Ovary (tissue), 9 donors: ENCODE measurements around the gene KCNN4. TPM values are rescaled to one million over a fixed set of nuclear protein-coding genes. Genes with fewer than 3 reads are reported as not detected.
"Not testable (repeated sequence)": the region's sequence is repeated elsewhere in the genome, so short reads cannot be mapped to it uniquely, and the experiment has no call there.

Experiments
- DNase-seq, 5 donors: peaks; one replicate each; pipeline ENCODE4 v3.0.0-alpha.2; 2019 to 2020
- H3K27ac ChIP-seq, 2 donors: fragments of 200-600 bp; one replicate each; pipeline versions ENCODE4 v1.5.1 to v1.8.0; 2019 to 2022
- H3K27me3 ChIP-seq: fragments of 200-600 bp; one replicate; pipeline ENCODE4 v1.8.0; 2022
- H3K36me3 ChIP-seq: fragments of 200-600 bp; sonication (generic); one replicate; pipeline ENCODE4 v1.5.1; 2019
- H3K4me1 ChIP-seq: one replicate; pipeline ENCODE4 v1.8.1; 2013; ENCODE audit warnings: mild to moderate bottlenecking, moderate library complexity; ENCODE audit not compliant: insufficient read depth
- H3K4me3 ChIP-seq: fragments of 200-600 bp; sonication (generic); one replicate; pipeline ENCODE4 v1.5.1; 2017
- H3K9me3 ChIP-seq, 2 donors: fragments of 200-600 bp in 1 of 2; sonication (generic) in 1 of 2; one replicate each; pipeline versions ENCODE4 v1.5.1 to v1.8.1; 2013 to 2019; ENCODE audit warnings: mild to moderate bottlenecking in 1 of 2, moderate library complexity in 1 of 2
- EP300 ChIP-seq: sonication (generic); formaldehyde crosslinking; IDR thresholded peaks from one replicate; pipeline ENCODE4 v1.6.1; 2017; ENCODE audit warnings: antibody characterized with exemption
- POLR2A ChIP-seq: fragments of 450-650 bp; IDR thresholded peaks from one replicate; pipeline ENCODE4 v1.6.1; 2017; ENCODE audit warnings: antibody characterized with exemption, mild to moderate bottlenecking, moderate library complexity
- WGBS, 3 donors: extraction: QIAGEN DNeasy Blood & Tissue Kit in 1 of 3; methylation state at CpG; one replicate each; pipeline versions ENCODE4 v1.1.5 to v1.1.7; 2013 to 2017; 5-methylcytosine and 5-hydroxymethylcytosine counted together
- intact Hi-C, 4 donors: fragments of 100-400 bp; cut with DNase I; formaldehyde crosslinking; loops; one replicate each; pipeline versions ENCODE4 v1.11.0 to v1.15.1; 2022 to 2023
- polyA plus RNA-seq, 2 donors: library from polyadenylated mRNA; stranded (reverse); fragments of 200-250 nt in 1 of 2; fragments of 350-450 nt in 1 of 2; fragmentation: Illumina TruSeq in 1 of 2; extraction: RNeasy Lipid Tissue Mini Kit (QIAGEN cat#74804) in 1 of 2; gene quantifications; one replicate each; pipeline ENCODE4 v1.2.3, GENCODE V29; 2013 to 2014
- total RNA-seq, 7 donors: library from RNA; depleted of rRNA in 2 of 7; stranded (reverse); fragments of >200 nt in 2 of 7; fragmentation: NEBNext Ultra II Directional in 3 of 7; extraction: Animal tissue kit (Norgen Biotek cat#: 25700) in 3 of 7; gene quantifications; one replicate each; pipeline versions ENCODE4 v1.1.0 to v1.2.4, GENCODE V29; 2016 to 2023
- TF ChIP-seq, protein P1 (sequence below), 3 donors: fragments of 450-650 bp in 2 of 3; fragments of 200-600 bp in 1 of 3; IDR thresholded peaks; one replicate each; pipeline versions ENCODE4 v1.5.1 to v1.8.0; 2016 to 2022; ENCODE audit warnings: antibody characterized with exemption in 3 of 3, mild to moderate bottlenecking in 1 of 3
- donor health status: DM: no; HTN: no; CAD: no; lungs with moderate emphysema.
- donor health status: DM: no; HTN: no; CAD: no.
- donor health status: Bipolar disorder and iron deficiency.
- donor health status: DM: yes; HTN: yes; CAD: no.
- donor health status: DM: no; HTN: no; CAD: no.
- donor health status: DM: yes; HTN: yes; CAD: no.

Gene KCNN4
- total and polyA plus RNA-seq, 9 donors, result 0.28 to 9.1 (median 2.5) TPM

DNA sequence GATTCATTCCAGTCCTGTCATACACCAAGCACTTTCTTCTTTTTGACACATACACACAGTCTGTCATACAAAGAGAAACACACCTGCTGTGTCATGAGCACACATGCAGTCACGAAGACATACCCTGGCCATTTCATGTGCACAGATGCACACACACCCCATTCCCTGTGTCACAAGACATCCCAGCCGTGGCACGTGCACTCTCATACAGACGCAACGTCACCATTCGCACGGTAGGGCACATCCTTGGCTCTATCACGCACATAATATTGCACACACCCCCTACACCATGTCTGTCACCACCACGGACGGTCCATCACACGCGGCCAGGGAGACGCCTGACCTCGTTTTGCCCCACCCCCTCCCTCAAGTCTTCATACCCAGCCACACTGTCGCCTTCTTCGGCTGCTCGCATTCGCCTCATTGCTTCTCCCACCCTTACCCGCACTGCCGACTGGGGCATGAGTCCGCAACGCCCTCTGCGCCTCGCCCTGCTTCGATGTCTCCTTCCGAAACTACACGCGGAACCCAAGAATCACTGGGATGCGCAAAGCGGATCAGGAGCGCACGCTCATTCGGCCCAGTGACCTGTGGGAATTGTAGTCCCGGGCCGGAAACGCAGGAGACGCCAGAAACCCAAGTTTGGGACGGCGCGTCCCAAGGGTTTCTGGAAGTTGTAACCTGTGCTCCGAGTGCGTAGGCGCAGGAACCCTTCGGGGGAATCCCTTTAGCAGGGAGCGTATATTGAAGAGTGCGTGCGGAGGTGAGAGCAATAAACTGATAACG, 39.5 kb upstream of the KCNN4 start:
- Histone ChIP-seq H3K36me3 (no peaks in the 10 kb centered on the region), H3K4me1 (no peaks in the 10 kb centered on the region), H3K27ac (no peak overlapping the region), H3K27me3 (no peaks in the 10 kb centered on the region), H3K9me3 (peaks cover 0 to 4% of the 10 kb centered on the region in 2 donors), H3K4me3 (peak overlapping the region; percentile 22)
- WGBS, 3 donors, result 11 to 15% (median 15%) methylated on average over 48 of the region's 48 CpGs
- intact Hi-C loops, result no loop called here
- TF ChIP-seq POLR2A, result no peak
- TF ChIP-seq EP300, result no peak
- TF ChIP-seq, protein P1, sequence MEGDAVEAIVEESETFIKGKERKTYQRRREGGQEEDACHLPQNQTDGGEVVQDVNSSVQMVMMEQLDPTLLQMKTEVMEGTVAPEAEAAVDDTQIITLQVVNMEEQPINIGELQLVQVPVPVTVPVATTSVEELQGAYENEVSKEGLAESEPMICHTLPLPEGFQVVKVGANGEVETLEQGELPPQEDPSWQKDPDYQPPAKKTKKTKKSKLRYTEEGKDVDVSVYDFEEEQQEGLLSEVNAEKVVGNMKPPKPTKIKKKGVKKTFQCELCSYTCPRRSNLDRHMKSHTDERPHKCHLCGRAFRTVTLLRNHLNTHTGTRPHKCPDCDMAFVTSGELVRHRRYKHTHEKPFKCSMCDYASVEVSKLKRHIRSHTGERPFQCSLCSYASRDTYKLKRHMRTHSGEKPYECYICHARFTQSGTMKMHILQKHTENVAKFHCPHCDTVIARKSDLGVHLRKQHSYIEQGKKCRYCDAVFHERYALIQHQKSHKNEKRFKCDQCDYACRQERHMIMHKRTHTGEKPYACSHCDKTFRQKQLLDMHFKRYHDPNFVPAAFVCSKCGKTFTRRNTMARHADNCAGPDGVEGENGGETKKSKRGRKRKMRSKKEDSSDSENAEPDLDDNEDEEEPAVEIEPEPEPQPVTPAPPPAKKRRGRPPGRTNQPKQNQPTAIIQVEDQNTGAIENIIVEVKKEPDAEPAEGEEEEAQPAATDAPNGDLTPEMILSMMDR (IDR thresholded peaks at IDR 0.05), result no peak
- DNase-seq, result no peak

DNA sequence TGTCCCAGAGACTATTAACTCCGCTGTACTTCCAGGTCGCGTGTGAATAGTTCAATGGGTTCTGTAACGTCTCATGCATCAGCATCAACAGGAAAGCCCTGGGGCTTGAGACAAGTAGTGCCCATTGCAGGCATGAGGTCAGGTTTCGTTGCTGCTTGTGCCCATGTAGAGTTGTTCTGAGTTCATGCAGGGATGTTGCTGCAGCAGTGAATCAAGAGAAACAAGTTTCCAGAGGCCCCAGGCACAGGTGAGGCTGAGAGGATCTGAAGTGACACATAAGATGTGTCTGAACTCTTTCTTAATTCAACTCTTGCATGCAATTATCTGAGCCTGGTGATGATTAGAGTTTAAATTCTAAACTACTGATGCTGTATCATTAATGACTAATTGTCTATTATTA, 37.7 kb upstream of the KCNN4 start:
- no peaks in the 10 kb centered on the region for H3K4me1 ChIP-seq
- WGBS, 3 donors, result 80 to 87% (median 83%) methylated on average over 5 of the region's 5 CpGs
- DNase-seq, result no peak
- H3K4me3 ChIP-seq, result no peak overlapping the region
- H3K9me3 ChIP-seq, result peaks cover 0 to 8% of the 10 kb centered on the region in 2 donors
- TF ChIP-seq EP300, result no peak
- intact Hi-C loops, result no loop called here
- no peak overlapping the region for H3K27ac ChIP-seq
- H3K27me3 ChIP-seq, result no peaks in the 10 kb centered on the region
- no peaks in the 10 kb centered on the region for H3K36me3 ChIP-seq

DNA sequence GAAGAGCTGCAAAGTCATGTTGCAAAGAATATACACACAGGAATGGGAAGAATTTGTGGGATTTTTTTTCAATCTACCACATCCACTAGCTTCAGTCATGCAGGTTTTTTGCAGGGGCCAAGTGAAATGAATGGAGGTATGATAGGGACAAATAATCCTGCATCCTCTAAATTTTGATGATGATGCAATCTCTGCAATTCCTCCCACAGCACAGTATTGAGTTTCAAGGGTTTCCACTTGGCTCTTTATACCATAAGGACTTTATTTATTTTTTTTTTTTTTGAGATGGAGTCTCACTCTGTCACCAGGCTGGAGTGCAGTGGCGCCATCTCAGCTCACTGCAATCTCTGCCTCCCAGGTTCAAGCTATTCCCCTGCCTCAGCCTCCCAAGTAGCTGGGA, 36.7 kb upstream of the KCNN4 start:
- H3K4me1 ChIP-seq, DNase-seq, H3K9me3 ChIP-seq, H3K36me3 ChIP-seq, H3K27ac ChIP-seq, H3K4me3 ChIP-seq, intact Hi-C loops, H3K27me3 ChIP-seq: not testable (repeated sequence)
- 83 to 89% (median 87%) methylated on average over 1 of the region's 1 CpG for WGBS, 3 donors

DNA sequence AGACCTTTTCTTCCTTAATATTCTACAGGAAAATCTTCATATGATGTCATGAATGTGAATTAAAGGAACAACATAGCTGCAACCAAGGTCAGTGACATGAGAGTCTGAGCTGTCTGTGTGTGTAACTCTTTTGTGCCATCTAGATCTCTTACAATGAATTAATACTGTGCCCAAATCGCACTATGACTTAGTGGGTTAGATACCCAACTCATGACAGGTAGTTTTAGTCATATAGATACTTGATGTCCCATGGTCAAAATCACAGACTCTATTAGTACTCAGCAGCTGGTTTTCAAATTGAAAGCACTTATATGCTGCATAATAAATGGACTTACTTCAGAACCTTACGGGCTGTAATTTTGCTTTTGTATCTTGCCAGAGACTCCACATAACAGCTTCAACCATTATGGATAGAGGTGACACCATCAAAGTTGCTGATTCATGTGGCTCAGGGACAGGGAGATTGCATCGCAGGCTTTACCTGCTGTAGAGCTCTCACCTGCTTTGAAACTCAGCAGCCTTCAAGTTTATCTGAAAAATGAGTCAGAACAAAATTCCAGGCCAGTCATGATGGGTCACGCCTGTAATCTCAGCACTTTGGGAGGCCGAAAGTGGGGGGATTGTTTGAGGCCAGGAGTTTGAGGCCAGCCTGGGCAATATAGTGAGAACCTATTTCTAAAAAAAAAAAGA, 34.0 kb upstream of the KCNN4 start:
- H3K9me3 ChIP-seq, result peaks cover 0 to 3% of the 10 kb centered on the region in 2 donors
- H3K36me3 ChIP-seq, result no peaks in the 10 kb centered on the region
- TF ChIP-seq EP300 (no peak), POLR2A (no peak)
- TF ChIP-seq, protein P1 (IDR thresholded peaks at IDR 0.05), result no peak
- H3K4me1 ChIP-seq, result no peaks in the 10 kb centered on the region
- no peak overlapping the region for H3K4me3 ChIP-seq
- DNase-seq, result no peak
- intact Hi-C loops, result no loop called here
- 80 to 87% (median 84%) methylated on average over 5 of the region's 5 CpGs for WGBS, 3 donors
- H3K27ac ChIP-seq, result no peak overlapping the region
- H3K27me3 ChIP-seq, result no peaks in the 10 kb centered on the region

DNA sequence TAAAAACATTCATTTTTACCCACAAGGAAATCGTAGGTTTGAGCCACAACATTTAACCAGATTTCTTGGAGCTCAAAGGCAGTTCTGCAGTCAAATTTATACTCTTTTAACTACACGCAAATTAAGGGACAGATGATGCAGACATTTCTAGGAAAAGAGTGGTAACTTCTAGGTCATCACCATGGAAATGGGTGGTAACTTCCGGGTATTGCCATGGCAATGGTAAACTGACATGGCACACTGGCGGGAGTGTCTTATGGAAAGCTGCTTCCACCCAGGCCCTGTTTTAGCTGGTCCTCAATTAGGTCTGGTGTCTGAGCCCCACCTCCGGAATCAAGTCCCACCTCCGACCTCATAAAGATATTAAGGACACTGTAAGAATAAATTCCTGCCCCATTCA, 31.9 kb upstream of the KCNN4 start:
- TF ChIP-seq, protein P1 (IDR thresholded peaks at IDR 0.05), result no peak

More for the DNA sequence above, 31.9 kb upstream of the KCNN4 start:
- Histone ChIP-seq H3K4me1 (no peaks in the 10 kb centered on the region), H3K36me3 (no peaks in the 10 kb centered on the region), H3K27ac (no peak overlapping the region), H3K4me3 (no peak overlapping the region), H3K27me3 (no peaks in the 10 kb centered on the region), H3K9me3 (peaks cover 0 to 3% of the 10 kb centered on the region in 2 donors)
- intact Hi-C loops, result no loop called here
- no peak for DNase-seq
- WGBS, 3 donors, result 57 to 67% (median 63%) methylated on average over 6 of the region's 6 CpGs
